EH (cell line): Measurements from ENCODE around the gene RFNG.

Experiments used
- DNase-seq: peaks from one replicate; pipeline ENCODE4 v3.0.0-alpha.2; 2015; ENCODE audit warnings: low read depth

The RFNG gene

DNA sequence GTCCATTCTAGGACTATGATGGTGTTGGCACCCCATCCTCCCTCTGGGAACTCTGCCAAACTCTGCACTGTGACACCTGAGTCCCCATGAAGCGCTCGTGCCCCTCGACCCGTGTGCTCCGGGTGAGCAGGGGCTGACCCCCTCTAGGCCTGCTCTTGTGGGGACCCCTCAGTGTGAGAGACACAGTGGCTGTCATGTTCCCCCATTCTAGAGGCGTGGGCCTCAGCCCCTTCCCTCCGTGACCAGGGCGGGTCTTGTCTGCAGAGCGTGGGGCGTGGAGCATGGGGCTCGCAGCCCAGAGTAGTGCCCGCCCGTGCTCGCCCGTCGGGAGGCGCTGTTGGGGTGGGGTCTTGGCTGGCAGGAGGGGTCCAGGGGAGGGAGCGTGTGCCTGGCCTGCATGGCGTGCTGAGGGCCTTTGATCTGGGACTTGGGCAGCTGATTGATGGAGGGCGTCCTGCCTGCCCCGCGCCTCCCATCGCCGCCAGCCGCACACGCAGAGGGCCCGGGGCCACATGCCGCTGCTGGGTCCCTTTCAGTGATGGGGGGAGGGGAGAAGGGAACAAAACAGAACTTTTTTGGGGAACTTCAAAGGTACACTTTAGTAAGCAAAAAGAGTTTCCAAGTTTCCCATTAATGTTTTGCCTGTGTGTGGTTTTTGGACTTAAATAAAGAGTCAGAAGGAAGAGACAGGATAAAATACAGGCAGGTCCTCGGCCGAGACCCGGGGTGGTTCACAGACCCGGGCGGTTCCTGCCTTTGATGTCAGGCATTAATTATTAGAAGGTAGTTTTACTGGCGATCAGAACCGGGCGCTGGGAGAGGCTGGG lies 51.4 kb downstream of the RFNG start:
- no peak for DNase-seq

DNA sequence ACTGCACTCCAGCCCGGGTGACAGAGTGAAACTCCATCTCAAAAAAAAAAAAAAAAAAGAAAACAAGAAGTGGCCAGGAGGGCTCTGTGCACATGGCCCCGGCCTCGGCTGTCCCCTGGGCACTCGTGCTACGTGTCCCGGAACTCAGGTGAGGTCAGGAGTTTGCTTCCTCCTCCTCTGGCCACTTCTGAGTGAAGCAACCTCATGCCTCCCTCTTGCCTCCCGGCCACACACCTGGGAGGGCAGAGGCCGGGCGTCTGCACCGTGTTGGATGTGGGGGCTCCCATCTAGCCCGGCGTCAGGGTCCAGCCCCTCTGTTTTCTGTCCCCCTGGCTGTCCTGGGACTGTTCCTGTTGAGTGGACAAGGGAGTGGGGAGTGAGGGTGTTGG lies 52.0 kb downstream of the RFNG start:
- DNase-seq: no peak

- no peak for DNase-seq
These were observed 52.7 kb downstream of the RFNG start for GRCh38 chr17:81998691-81999438.

DNA sequence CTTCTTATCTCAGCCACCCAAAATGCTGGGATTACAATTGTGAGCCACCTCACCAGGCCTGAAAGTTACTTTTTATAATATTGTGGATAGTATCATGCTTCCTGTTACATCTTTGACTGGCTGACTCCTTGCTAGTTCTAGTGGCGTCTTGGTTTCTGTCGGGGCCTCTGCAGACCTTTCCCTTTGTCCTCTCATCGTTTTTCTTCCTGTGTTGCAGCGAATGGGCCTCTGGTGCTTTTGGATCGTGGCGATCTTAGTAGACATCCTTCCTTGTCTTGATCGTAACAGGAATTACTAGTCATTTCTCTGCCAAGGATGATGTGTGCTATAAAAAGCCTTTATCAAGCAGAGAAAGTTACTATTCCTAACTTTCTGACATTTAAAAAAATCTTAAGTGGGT lies 53.4 kb downstream of the RFNG start:
- DNase-seq: no peak
